GM12874 (cell line): ENCODE results near the gene H6PD.

ENCODE experiments used
- CTCF ChIP-seq: IDR thresholded peaks from 2 replicates; pipeline ENCODE4 v1.5.1; 2011; ENCODE audit warnings: low read depth, mild to moderate bottlenecking, control low read depth, low read length, moderate library complexity; ENCODE audit not compliant: insufficient read depth

H6PD gene

GRCh38 chr1:9194024-9194423 lies 40.5 kb upstream of the H6PD start:
- TF ChIP-seq CTCF: no peak

- TF ChIP-seq CTCF: no peak
These were observed 38.9 kb upstream of the H6PD start for GRCh38 chr1:9195651-9196050.

- TF ChIP-seq CTCF: peak; percentile 68
These were observed 38.2 kb upstream of the H6PD start for GRCh38 chr1:9196129-9197040.

GRCh38 chr1:9197186-9198099 lies 37.1 kb upstream of the H6PD start:
- TF ChIP-seq CTCF: no peak

GRCh38 chr1:9198538-9199361 lies 35.8 kb upstream of the H6PD start:
- no peak for TF ChIP-seq CTCF

GRCh38 chr1:9200441-9200840 lies 34.1 kb upstream of the H6PD start:
- TF ChIP-seq CTCF: no peak
